Fibroblast of mammary gland (primary cell): ENCODE measurements around the gene DOCK1.

ENCODE experiments used
- DNase-seq: peaks from one replicate; pipeline ENCODE4 v3.0.0-alpha.2; 2010; ENCODE audit warnings: low read depth
- H3K4me3 ChIP-seq: 2 replicates; pipeline ENCODE4 v1.5.1; 2011; ENCODE audit warnings: low read depth, mild to moderate bottlenecking, low read length, moderate library complexity; ENCODE audit not compliant: control insufficient read depth
- TF ChIP-seq, protein P1 (sequence below): conservative IDR thresholded peaks from 2 replicates; pipeline ENCODE4 v1.5.1; 2011; ENCODE audit warnings: low read depth, low read length, inconsistent platforms; ENCODE audit not compliant: control insufficient read depth, insufficient read depth

DOCK1 gene

DNA sequence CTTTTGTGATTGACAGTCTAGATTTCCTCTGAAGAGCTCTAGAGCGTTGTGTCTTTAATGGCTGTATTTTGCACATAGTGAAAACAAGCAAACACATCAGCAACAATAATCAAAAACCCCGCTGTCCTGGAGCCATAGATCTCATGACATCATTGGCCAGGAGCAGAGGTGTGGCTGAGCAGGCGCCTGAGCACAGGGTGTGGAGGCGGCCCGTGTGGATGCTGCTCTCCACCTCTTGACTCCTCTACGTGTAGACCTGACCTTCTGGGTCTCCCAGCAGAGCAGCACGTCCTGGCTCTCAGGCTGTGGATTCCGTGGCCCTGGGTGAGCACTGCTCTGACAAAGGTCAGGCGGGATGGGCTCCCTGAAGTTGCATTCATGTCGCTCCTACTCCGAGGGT lies 354.1 kb downstream of the DOCK1 start:
- TF ChIP-seq, protein P1, sequence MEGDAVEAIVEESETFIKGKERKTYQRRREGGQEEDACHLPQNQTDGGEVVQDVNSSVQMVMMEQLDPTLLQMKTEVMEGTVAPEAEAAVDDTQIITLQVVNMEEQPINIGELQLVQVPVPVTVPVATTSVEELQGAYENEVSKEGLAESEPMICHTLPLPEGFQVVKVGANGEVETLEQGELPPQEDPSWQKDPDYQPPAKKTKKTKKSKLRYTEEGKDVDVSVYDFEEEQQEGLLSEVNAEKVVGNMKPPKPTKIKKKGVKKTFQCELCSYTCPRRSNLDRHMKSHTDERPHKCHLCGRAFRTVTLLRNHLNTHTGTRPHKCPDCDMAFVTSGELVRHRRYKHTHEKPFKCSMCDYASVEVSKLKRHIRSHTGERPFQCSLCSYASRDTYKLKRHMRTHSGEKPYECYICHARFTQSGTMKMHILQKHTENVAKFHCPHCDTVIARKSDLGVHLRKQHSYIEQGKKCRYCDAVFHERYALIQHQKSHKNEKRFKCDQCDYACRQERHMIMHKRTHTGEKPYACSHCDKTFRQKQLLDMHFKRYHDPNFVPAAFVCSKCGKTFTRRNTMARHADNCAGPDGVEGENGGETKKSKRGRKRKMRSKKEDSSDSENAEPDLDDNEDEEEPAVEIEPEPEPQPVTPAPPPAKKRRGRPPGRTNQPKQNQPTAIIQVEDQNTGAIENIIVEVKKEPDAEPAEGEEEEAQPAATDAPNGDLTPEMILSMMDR, result no peak
- no peak overlapping the region for H3K4me3 ChIP-seq
- DNase-seq, result no peak

DNA sequence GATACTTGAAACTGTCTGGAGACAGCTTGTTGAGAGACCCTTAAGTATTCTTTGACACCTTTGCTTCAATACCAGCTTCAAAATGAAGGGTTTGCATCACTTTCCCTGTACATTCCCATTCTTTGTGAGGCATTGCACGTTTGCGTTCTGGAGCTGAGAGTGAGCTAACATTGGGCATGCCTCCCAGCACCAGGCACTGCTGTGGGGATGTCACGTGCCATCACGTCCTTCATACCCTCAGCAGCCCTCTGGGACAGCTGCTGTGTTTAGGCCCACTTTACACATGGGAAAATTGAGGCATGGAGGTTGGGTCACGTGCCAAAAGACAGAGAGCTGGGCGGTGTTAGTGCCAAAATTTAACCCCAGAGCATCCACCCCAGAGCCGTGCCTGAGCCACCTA lies 357.4 kb downstream of the DOCK1 start:
- H3K4me3 ChIP-seq, result no peak overlapping the region
- TF ChIP-seq, protein P1, result no peak
- no peak for DNase-seq

DNA sequence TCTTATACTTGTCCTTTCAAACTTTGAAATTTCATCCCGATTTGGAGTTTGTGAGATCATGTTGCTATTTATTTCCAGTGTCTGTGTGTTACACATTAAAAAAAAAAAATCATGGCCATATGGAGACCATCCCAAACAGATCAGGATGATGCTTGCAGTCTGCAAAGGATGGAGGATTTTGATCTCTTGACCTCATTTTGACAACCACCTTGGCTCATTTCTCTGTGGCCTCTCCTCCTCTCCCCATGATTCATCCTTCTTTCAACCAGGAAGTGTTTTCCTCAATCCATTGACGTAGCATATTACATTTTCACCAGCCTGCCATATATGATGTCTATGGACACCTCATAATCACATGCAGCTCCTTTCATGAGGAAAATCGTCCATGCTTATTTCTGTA lies 360.1 kb downstream of the DOCK1 start:
- DNase-seq, result peak; percentile 27
- TF ChIP-seq, protein P1, result no peak

DNA sequence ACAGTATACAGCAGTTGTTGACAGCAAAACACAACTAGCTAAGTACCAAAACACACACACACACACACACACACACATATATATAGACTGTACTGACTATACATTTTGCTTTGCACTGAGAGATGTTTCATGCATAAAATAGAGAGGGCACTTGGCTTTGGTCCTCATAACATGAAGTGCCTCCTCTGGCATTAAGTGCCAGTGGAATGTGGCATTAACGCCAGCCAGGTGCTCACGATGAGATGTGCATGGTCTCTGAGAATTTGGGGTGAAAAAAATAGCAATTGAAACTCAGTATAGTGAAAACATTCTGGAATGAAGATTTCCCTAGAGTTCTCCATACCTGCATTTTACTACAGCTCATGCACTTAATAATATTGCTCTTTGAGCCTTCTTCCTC lies 361.2 kb downstream of the DOCK1 start:
- DNase-seq, result no peak
- TF ChIP-seq, protein P1, result no peak

More for the DNA sequence above, 360.1 kb downstream of the DOCK1 start:
- H3K4me3 ChIP-seq, result no peak overlapping the region

DNA sequence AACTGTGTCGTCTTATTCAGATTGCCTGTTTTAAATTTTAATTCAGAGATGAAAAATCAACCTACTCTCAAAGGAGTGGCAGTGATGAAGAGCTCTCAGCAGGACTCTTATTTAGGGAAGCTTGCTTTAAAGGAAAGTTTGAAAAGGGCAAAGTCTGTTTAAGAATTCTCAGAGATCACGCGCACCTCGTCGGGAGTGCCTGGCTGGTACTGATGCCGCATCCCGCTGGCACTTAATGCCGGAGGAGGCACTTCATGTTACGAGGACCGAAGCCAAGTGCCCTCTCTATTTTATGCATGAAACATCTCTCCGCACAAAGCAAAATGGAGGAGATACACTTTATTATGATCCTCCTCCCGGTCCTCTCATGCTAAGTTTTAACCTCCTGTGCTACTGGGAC lies 362.2 kb downstream of the DOCK1 start:
- DNase-seq, result no peak
- TF ChIP-seq, protein P1, result no peak
- H3K4me3 ChIP-seq, result no peak overlapping the region

More for the DNA sequence above, 361.2 kb downstream of the DOCK1 start:
- no peak overlapping the region for H3K4me3 ChIP-seq

DNA sequence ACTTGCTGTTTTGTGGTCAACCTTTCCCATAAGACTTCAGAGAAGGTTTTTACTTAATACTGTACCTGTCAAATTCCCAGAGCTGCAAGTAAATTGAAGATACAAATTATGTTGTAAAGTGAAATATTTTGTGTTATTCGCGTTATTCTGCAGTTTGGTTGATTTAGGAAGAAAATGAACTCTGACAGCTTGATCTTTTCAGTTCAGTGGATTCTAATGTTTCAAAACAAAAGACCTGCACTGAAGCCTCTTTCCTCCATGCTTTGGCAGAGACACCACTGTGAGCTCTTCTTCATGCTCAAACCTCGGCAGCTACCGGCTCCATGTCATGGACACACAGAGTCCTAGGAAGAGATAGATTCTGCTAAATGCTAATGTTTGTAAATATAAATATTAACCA lies 366.8 kb downstream of the DOCK1 start:
- TF ChIP-seq, protein P1, result no peak
- DNase-seq, result no peak

DNA sequence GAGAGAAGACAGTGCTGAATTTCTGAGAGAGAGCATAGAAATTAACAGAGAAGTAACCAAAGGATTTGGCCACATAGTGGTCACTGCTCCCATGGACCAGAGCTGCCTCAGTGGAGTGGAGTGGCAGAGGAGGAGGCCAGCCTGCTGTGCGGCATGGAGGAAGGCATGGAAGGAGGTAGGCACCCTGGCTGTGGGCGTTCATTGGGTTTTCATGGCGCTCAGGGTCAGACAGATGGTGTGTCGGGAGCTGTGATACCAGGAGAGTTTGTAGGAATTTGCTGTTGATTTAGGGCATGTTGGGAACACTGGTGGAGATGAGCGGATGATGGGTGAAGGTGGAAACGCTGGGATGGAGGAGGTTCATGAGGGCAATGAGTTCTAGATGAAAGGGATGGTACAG lies 370.0 kb downstream of the DOCK1 start:
- no peak for DNase-seq
- TF ChIP-seq, protein P1, result no peak
- no peak overlapping the region for H3K4me3 ChIP-seq

More for the DNA sequence above, 366.8 kb downstream of the DOCK1 start:
- no peak overlapping the region for H3K4me3 ChIP-seq
